ENCODE data around the gene FAM83D. TPM values are rescaled to one million over a fixed set of nuclear protein-coding genes. Genes with fewer than 3 reads are reported as not detected.
A peak's percentile ranks its signal among the peaks of the same experiment; 100 is the strongest.

Gene FAM83D
- total and polyA plus RNA-seq, 2 of the 8 experiments (the other 6 are each of a cell fraction or from before 2014, with no cell fraction given) = 60.9 to 62.6 TPM

DNA sequence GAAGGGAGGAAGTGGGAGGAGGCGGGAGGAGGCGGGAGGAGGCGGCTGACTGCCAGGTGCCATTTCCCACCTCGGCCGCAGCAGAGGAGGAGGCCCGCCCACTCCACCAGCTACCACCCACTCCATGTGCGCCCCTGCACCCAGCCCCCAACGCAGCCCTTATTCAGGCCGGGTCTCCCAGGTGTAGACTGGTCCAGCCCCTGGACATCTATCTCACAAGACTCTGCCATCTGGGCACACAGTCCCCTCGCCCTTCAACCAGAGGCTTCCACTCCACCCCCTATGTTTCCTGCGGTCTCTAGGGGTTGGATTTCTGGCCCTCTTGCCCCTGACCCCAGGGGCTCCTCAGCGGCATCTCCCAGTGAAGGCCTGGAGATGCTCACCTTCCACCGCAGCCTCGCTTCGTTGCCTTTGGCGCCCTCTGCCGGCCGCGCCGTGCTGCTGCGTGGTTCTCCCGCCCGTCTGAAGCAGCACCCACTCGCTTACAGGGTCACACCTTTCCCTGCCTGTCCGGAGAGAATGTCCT, 32.6 kb upstream of the FAM83D start (continued):
- TF ChIP-seq YY1 (IDR thresholded peaks at IDR 0.05; ENCODE audit: low read depth, low read length) (peak; percentile 50; the same call in 1 of the 2 replicates), TCF12 (IDR thresholded peaks at IDR 0.05; ENCODE audit: low read depth, low read length) (no peak), NANOG (IDR thresholded peaks at IDR 0.05; ENCODE audit: insufficient read depth, low read depth, low read length, poor library complexity, severe bottlenecking) (no peak), SP1 (IDR thresholded peaks at IDR 0.05; ENCODE audit: low read depth, low read length) (no peak), BACH1 (IDR thresholded peaks at IDR 0.05; ENCODE audit: low read length) (peak; percentile 21; the same call in 1 of the 2 replicates)
- TF ChIP-seq, protein P1, sequence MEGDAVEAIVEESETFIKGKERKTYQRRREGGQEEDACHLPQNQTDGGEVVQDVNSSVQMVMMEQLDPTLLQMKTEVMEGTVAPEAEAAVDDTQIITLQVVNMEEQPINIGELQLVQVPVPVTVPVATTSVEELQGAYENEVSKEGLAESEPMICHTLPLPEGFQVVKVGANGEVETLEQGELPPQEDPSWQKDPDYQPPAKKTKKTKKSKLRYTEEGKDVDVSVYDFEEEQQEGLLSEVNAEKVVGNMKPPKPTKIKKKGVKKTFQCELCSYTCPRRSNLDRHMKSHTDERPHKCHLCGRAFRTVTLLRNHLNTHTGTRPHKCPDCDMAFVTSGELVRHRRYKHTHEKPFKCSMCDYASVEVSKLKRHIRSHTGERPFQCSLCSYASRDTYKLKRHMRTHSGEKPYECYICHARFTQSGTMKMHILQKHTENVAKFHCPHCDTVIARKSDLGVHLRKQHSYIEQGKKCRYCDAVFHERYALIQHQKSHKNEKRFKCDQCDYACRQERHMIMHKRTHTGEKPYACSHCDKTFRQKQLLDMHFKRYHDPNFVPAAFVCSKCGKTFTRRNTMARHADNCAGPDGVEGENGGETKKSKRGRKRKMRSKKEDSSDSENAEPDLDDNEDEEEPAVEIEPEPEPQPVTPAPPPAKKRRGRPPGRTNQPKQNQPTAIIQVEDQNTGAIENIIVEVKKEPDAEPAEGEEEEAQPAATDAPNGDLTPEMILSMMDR (IDR thresholded peaks at IDR 0.05; ENCODE audit: control extremely low read depth in 1 of 3, insufficient read depth in 1 of 3, low read depth in 1 of 3, low read length in 3 of 3) = peak; percentile 88 to 99 (median 98)
- TF ChIP-seq, protein P2, sequence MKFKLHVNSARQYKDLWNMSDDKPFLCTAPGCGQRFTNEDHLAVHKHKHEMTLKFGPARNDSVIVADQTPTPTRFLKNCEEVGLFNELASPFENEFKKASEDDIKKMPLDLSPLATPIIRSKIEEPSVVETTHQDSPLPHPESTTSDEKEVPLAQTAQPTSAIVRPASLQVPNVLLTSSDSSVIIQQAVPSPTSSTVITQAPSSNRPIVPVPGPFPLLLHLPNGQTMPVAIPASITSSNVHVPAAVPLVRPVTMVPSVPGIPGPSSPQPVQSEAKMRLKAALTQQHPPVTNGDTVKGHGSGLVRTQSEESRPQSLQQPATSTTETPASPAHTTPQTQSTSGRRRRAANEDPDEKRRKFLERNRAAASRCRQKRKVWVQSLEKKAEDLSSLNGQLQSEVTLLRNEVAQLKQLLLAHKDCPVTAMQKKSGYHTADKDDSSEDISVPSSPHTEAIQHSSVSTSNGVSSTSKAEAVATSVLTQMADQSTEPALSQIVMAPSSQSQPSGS (IDR thresholded peaks at IDR 0.05; ENCODE audit: low read length) = no peak
